SK-MEL-5 (cell line): Measurements from ENCODE around the gene KRT84. TPM values are rescaled to one million over a fixed set of nuclear protein-coding genes. Genes with fewer than 3 reads are reported as not detected.

Experiments used
- DNase-seq: peaks from one replicate; pipeline ENCODE4 v3.0.0-alpha.2; 2016; ENCODE audit warnings: low read depth, low spot score
- in situ Hi-C: cut with HindIII; loops from 2 replicates; pipeline ENCODE4 v1.10.0; 2016; ENCODE audit warnings: low sequenced_read_pairs, high pct_unique_total_duplicates, low pct_unique_long_range_greater_than_20kb
- total RNA-seq: library from RNA; depleted of rRNA; stranded (reverse); fragments of >200 nt; shearing (Covaris generic); gene quantifications from 2 replicates; pipeline ENCODE4 v1.2.3, GENCODE V29; 2014; rRNA removed

Gene KRT84
- total RNA-seq, 1 experiment from 2014 or later = not detected

DNA sequence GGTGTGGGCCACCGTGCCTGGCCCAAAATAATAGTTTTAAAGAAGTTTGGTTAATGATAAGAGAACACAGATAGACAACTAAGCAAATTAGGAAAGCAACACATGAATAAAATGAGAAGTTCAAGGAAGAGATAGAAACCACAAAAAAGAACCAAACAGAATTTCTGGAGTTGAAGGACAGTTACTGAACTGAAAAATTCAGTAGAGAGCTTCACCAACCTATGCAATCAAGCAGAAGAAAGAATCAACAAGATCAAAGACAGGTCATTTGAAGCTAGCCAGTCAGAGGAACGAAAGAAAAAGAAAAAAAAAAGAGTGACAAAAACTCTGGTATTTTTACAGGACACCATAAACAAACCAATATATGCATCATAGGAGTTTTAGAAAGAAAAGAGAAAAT lies 48.8 kb downstream of the KRT84 start:
- in situ Hi-C loops = no loop called here

DNA sequence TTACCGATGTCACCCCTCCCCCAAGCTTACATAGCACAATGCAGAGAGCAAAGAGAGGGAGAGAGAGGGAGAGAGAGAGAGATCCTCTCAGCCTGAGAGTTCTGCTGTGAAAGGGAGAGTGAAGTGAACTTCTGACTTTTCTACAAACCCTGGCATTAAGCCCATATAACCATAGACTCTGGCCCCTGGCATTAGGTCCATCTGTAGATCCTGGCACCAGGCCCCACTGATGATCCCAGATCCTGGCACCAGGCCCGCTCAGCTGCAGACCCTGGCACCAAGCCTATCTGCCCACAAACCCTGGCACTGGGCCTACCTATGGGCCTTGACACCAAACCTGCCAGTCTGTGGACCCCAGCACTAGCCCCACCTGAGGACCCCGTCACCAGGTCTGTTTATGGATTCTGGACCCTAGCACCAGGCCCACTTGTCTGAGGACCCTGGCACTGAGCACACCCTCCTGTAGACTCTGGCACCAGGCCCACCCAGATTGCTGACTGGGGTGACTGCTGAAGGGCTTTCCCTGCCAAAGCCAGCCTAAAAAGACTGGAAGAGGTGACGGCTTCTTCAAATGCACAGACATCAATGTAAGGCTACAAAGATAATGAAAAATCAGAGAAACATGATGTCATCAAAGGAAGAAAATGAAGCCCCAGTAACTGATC lies 49.7 kb downstream of the KRT84 start:
- no peak for DNase-seq
- in situ Hi-C loops = no loop called here

More for the DNA sequence above, 48.8 kb downstream of the KRT84 start:
- DNase-seq = no peak

- DNase-seq = no peak
- in situ Hi-C loops = no loop called here
Observed at GRCh38 chr12:52334185-52334584, 51.3 kb downstream of the KRT84 start.

DNA sequence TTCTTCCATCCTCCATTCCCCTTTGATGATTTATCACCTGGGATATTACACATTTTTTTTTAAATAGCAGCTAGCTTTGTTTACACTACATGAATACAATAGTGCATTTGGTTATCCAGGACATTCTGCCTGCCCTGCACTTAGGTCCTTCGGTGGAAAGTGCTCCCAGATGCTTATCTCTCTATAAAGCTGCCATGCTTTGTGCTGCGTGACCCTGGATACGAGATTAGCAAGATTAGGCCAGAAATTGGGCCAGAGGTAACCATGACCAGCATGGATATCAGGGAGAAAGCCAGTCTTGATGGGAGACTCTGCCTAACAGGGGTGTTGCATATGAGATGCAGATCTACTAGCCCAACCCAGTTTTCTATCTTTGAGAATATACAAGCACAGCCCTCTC lies 52.1 kb downstream of the KRT84 start:
- DNase-seq = no peak
- in situ Hi-C loops = no loop called here

DNA sequence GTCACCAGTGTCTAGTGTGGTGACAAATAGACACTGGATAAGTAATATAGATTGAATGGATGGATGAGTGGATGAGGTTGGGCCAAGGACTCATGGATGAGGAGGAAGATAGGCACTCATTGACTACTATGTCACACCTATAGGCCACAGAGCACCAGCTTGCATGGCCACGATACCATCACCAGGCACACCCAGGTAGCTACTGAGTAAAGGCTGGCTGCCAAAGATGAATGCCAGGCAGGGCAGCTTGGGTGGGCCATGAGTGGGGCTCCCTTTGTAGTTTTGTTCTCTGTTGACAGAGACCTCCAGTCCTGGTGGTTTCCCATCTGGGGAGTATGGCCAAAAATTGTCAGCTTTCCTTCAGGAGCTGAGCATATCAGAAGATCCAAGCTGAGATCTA lies 53.1 kb downstream of the KRT84 start:
- in situ Hi-C loops = no loop called here
- DNase-seq = no peak

DNA sequence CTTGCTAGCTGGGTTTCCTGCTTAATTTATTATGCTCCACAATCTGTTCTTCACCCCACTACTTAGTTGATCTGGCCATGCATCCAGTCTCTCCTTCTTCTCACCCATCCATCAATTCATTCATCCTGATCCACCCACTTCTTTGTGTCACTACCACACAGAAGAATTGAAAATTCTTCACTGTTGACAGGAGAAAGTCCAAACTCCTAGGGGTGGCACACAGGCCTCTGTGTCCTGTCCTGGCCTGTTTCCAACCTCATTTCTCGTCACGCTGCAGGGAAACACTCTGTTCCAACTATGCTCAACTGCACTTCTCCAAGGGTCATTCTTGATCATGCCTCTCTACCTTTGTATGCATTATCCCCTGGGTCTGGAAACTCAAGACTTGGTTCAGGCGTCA lies 53.6 kb downstream of the KRT84 start:
- DNase-seq = no peak
- in situ Hi-C loops = no loop called here

GRCh38 chr12:52331039-52331438 lies 54.4 kb downstream of the KRT84 start:
- in situ Hi-C loops = no loop called here
- DNase-seq = no peak

DNA sequence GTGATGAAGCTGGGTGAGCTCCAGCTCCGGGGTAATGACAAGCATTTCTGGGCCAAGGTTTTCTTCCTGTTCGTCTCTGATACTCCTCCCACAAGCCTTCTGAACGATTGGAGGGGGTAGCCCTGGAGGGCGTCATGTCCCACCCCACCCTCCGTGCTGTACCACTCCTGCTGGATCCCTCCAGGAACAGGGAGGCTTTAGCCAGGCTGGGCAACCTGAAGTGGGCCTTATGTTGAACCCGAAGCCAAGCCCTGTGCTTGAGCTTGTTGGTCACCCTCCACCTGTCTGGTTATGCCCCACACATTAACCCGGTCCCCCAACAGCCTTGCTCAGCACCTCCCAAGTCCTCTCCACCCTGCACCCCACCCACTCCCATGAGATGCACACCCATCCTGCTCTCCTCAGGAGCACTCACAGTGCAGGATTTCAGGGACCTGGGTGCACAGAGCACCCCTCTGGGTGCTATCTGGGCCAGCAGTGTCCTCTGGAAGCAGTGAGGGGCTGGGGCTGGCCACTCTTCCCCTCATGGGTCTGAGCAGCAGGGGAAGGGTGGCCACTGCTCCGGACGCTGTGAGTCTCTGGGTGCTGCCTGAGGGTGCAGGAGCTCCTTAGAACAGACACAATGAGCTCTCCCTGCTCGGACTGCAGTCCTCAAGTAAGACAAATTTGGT lies 57.5 kb downstream of the KRT84 start:
- in situ Hi-C loops = no loop called here
- no peak for DNase-seq

Other genes starting within 250 kb of the KRT84 start
- 0.11 TPM in 2 replicates for gene KRT80, start 193.6 kb downstream of the KRT84 start, total RNA-seq
- not detected in 2 replicates for gene KRT7, start 152.4 kb downstream of the KRT84 start, total RNA-seq
- gene KRT86, start 111.0 kb downstream of the KRT84 start, total RNA-seq = not detected in 2 replicates
- 0.16 TPM in 1 of 2 replicates, not detected in the other for gene KRT81, start 94.1 kb downstream of the KRT84 start, total RNA-seq
- gene KRT83, start 64.3 kb downstream of the KRT84 start, total RNA-seq = not detected in 2 replicates
- gene KRT85, start 18.2 kb downstream of the KRT84 start, total RNA-seq = not detected in 2 replicates
- not detected in 2 replicates for gene KRT82, start 20.7 kb upstream of the KRT84 start, total RNA-seq
- gene KRT75, start 48.7 kb upstream of the KRT84 start, total RNA-seq = not detected in 2 replicates
- not detected in 2 replicates for gene KRT6B, start 66.5 kb upstream of the KRT84 start, total RNA-seq
- not detected in 2 replicates for gene KRT6C, start 88.2 kb upstream of the KRT84 start, total RNA-seq
- not detected in 2 replicates for gene KRT6A, start 107.6 kb upstream of the KRT84 start, total RNA-seq
- not detected in 2 replicates for gene KRT5, start 134.7 kb upstream of the KRT84 start, total RNA-seq
- gene KRT71, start 167.5 kb upstream of the KRT84 start, total RNA-seq = not detected in 2 replicates
- gene KRT74, start 188.2 kb upstream of the KRT84 start, total RNA-seq = not detected in 2 replicates
- gene KRT72, start 215.8 kb upstream of the KRT84 start, total RNA-seq = not detected in 2 replicates
- gene KRT73, start 232.9 kb upstream of the KRT84 start, total RNA-seq = not detected in 2 replicates